ENCODE results near the gene PZP.
"Not testable (repeated sequence)": the region's sequence is repeated elsewhere in the genome, so short reads cannot be mapped to it uniquely, and the experiment has no call there.

PZP gene

DNA sequence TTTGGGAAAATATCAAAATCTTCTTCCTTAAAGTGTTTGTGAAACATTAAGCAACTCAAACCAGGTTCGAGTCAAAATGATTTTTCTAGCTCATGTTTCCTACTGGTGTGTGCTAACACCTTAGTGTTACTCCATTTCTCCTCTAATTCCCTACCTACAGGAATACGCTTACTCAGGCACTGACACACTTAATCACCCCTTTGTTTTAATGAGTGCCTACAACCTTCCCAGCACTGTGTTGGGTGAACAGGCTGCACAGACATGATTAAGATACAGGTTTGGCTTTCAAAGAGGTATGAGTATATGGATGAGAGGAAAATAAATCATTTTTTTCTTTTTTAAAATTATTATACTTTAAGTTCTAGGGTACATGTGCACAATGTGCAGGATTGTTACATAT lies 15.6 kb upstream of the PZP start:
- peaks cover 3% of the 10 kb centered on the region for H3K36me3 Mint-ChIP-seq
- H3K4me1 Mint-ChIP-seq, result no peaks in the 10 kb centered on the region
- no peak overlapping the region for H3K27ac Mint-ChIP-seq
- no peaks in the 10 kb centered on the region for H3K27me3 Mint-ChIP-seq
- no peak overlapping the region for H3K4me3 Mint-ChIP-seq
- no peaks in the 10 kb centered on the region for H3K9me3 Mint-ChIP-seq

DNA sequence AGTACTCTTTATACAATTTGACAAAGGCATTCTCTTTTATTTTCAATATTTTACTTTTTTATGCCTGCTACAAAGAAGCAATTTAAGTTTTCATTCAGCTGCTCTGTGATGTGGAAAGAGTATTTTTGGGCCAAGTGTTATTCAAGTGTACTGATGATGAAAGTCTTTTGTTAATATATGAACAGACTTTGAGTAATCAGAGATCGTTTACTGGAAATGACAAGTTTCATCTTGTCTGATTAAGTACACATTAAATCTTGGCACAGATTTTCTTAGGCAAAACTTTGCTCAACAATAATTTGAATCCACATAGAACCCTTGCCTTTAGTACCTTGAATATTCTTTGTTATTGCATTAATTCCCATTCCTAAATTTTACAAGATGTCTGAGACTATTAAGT lies 13.3 kb upstream of the PZP start:
- Mint-ChIP-seq H3K27me3 (no peaks in the 10 kb centered on the region), H3K4me1 (no peaks in the 10 kb centered on the region), H3K27ac (no peak overlapping the region), H3K4me3 (no peak overlapping the region), H3K36me3 (peaks cover 10% of the 10 kb centered on the region), H3K9me3 (no peaks in the 10 kb centered on the region)

DNA sequence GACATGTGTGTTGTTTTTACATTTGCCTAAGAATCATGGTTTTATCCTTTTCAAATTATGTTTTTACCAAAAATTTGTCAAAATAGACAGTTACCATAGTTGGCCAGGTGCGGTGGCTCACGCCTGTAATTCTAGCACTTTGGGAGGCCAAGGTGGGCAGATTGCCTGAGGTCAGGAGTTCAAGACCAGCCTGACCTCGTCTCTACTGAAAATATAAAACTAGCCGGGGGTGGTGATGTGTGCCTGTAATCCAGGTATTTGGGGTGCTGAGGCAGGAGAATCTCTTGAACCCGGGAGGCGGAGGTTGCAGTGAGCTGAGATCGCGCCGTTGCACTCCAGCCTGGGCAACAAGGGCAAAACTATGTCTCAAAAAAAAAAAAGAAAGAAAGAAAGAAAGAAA lies 12.8 kb upstream of the PZP start:
- not testable (repeated sequence) for H3K4me1 Mint-ChIP-seq, H3K27me3 Mint-ChIP-seq, H3K9me3 Mint-ChIP-seq, H3K4me3 Mint-ChIP-seq, H3K27ac Mint-ChIP-seq
- peaks cover 10% of the 10 kb centered on the region for H3K36me3 Mint-ChIP-seq

DNA sequence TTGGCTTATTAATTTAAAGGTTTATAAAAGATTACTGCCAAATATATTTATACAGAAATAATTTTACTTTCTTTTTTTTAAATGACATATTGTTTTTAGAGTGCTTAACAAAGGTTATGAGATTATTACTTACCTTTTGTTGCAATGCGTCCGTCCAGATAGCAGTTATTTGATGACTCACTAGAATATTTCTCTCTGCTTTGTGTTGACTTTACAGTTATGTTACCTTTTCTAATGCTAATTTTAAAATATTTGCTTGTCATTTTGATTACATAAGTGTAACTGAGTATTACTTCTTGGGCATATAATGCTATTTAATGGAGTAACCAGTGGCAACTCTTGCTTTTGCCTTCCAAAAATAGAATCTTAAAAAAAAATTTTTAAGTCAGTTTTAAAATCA lies 6.3 kb upstream of the PZP start:
- Mint-ChIP-seq H3K9me3 (peaks cover 6% of the 10 kb centered on the region), H3K4me3 (no peak overlapping the region), H3K4me1 (no peaks in the 10 kb centered on the region), H3K36me3 (peaks cover 11% of the 10 kb centered on the region), H3K27ac (no peak overlapping the region), H3K27me3 (no peaks in the 10 kb centered on the region)

DNA sequence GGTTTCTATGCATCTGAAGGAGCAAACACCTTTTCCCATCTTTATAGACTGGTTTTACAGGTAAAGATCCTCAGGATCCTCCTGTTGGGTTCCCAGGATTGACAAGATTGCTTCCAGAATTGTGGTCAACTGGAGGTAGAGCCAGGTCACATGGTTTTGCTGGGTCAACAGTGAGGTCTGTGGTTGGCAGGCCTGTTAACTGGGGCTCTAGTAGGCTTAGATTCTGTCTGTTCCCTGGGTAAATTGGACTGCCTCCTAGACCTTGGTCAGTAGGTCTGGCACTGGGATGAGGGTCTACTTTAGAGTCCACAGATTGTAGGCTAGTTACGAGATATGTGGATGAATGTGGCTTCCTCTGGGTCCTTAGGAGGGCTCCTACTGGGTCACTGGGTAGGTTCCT lies 3.5 kb upstream of the PZP start:
- H3K4me3 Mint-ChIP-seq, result no peak overlapping the region
- H3K27me3 Mint-ChIP-seq, result no peaks in the 10 kb centered on the region
- no peak overlapping the region for H3K27ac Mint-ChIP-seq
- H3K9me3 Mint-ChIP-seq, result peaks cover 6% of the 10 kb centered on the region
- no peaks in the 10 kb centered on the region for H3K4me1 Mint-ChIP-seq
- peaks cover 9% of the 10 kb centered on the region for H3K36me3 Mint-ChIP-seq

DNA sequence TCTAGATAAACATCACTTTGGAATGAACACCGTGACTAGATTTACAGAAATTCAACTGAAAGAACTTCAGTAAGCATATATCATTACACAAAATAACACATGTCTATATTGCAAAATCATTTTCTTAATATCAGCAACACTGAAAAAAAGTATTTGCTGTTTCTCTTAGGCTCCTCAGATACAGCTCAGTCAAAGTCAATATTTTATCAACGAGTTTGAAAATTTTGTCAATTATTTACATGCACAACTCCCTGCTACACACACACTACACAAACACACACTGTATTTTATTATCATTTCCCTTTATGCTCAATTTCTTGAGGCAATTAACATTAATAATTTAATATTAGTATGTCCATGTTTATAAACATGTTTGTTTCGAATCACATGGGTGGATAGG lies 3.8 kb downstream of the PZP start:
- Mint-ChIP-seq H3K4me3 (no peak overlapping the region), H3K36me3 (peaks cover 4% of the 10 kb centered on the region), H3K27me3 (no peaks in the 10 kb centered on the region), H3K4me1 (no peaks in the 10 kb centered on the region), H3K9me3 (no peaks in the 10 kb centered on the region), H3K27ac (no peak overlapping the region)

DNA sequence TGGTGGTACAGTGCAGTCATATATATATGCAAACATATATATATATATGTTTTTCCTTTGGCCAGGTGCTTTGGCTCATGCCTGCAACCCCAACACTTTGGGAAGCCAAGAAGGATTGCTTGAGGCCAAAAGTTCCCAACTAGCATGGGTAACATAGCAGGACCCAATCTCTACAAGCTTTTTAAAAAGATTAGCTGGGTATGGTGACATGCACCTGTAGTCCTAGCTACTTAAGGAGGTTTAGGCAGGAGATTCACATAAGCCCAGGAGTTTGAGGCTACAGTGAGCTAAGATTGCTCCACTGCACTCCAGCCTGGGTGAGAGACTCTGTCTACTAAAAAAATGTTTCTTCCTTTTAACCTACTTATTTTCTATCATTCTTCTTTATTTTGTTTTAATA lies 10.2 kb downstream of the PZP start:
- Mint-ChIP-seq H3K27me3 (no peaks in the 10 kb centered on the region), H3K4me3 (no peak overlapping the region), H3K9me3 (peaks cover 6% of the 10 kb centered on the region), H3K27ac (no peak overlapping the region), H3K4me1 (no peaks in the 10 kb centered on the region), H3K36me3 (peaks cover 4% of the 10 kb centered on the region)

DNA sequence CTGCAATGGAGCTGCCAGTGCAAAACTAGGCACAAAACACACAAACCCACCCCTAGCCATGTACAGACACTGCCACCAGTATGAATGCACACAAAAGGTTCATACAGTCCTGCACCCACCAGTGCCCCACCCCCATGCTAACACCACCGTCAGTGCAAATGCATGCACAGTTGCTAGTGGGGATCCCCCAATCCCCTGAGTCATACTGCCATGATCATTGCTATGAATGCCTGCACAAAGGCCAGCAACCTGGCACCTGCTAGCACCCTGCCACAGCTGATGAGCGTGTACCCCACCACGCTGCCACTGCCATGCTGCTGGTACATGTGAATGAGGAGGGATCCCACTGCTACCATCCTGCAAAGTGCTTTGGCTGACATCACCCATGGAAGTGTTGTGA lies 23.9 kb downstream of the PZP start:
- no peak overlapping the region for H3K4me3 Mint-ChIP-seq
- no peak overlapping the region for H3K27ac Mint-ChIP-seq
- peaks cover 31% of the 10 kb centered on the region for H3K36me3 Mint-ChIP-seq
- no peaks in the 10 kb centered on the region for H3K4me1 Mint-ChIP-seq
- H3K9me3 Mint-ChIP-seq, result peaks cover 16% of the 10 kb centered on the region
- H3K27me3 Mint-ChIP-seq, result no peaks in the 10 kb centered on the region

DNA sequence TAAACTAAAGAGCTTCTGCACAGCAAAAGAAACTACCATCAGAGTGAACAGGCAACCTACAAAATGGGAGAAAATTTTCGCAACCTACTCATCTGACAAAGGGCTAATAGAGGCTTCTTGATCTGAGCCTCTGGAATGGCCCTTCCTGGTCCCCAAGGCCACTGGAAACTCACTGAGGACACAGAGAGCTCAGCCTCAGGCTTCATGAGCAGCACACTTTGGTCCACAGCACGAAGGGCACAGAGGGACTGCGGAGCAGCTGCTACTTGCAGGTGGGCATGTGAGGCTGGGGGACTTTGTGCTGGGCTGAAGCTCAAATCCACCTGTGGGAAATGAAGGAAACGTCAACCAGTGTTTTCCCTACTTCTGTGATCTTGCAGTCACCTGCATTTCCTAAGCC lies 27.4 kb downstream of the PZP start:
- H3K4me1 Mint-ChIP-seq, result no peaks in the 10 kb centered on the region
- H3K4me3 Mint-ChIP-seq, result no peak overlapping the region
- H3K27ac Mint-ChIP-seq, result no peak overlapping the region
- H3K36me3 Mint-ChIP-seq, result peaks cover 21% of the 10 kb centered on the region
- H3K27me3 Mint-ChIP-seq, result no peaks in the 10 kb centered on the region
- H3K9me3 Mint-ChIP-seq, result peaks cover 5% of the 10 kb centered on the region

DNA sequence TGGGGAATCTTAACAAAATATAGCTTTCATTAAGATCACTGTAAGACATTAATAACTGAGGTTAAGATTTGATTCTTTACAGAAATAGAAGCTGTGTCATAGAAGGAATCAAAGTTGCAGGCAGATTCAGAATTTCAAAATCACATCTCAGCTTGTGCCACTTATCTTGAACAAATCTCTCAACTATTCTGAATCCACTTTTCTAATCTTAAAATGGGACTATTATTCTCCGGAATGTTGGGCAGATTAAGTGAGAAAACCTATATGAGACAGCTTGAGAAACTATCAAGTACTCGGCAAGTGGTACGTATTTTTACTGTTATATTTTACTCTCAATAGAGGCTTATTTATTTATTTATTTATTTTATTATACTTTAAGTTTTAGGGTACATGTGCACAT lies 28.4 kb downstream of the PZP start:
- Mint-ChIP-seq H3K27me3 (no peaks in the 10 kb centered on the region), H3K27ac (no peak overlapping the region), H3K36me3 (peaks cover 19% of the 10 kb centered on the region), H3K9me3 (peaks cover 6% of the 10 kb centered on the region), H3K4me3 (no peak overlapping the region), H3K4me1 (no peaks in the 10 kb centered on the region)

DNA sequence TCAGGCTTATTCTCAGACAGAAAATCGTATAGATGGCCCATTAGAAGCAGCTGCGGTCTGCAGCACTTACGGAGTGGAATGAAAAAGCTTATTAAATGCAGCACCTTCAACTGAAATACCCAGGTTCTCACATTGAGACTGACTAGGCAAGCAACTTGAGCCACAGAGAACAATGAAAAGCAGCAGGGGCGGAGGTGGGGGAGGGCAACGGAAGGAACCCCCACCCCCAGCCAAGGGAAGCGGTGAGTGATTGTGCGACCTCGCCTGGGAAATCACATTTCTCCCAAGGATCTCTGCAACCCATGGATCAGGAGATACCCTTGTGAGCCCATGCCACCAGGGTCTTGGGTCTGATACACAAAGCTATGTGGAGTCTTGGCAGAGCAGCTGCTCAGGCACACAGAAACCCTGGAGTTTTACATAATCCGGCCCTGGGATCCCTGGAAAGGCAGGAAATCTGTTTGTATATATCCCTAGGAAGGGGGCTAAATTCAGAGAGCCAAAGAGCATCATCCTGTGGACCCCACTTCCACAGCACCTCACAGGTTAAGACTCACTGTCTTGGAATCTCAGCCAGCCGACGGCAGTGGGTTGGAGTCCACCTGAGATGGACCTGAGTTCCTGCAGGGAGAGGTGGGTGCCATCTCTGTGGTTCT lies 38.1 kb downstream of the PZP start:
- Mint-ChIP-seq H3K4me1 (no peaks in the 10 kb centered on the region), H3K36me3 (peaks cover 27% of the 10 kb centered on the region), H3K27ac (no peak overlapping the region), H3K4me3 (no peak overlapping the region), H3K27me3 (no peaks in the 10 kb centered on the region), H3K9me3 (peaks cover 8% of the 10 kb centered on the region)

DNA sequence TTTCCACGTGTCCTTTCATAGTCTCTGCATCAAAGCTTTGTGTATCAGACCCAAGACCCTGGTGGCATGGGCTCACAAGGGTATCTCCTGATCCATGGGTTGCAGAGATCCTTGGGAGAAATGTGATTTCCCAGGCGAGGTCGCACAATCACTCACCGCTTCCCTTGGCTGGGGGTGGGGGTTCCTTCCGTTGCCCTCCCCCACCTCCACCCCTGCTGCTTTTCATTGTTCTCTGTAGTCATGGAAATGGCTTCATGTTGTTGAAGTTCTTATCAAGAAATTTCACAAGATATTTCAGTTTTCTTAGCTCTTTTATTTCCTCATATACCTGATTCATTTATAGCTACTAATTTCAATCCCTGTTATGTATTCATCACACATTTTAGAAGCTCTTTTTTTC lies 40.9 kb downstream of the PZP start:
- peaks cover 27% of the 10 kb centered on the region for H3K36me3 Mint-ChIP-seq
- H3K27me3 Mint-ChIP-seq, H3K27ac Mint-ChIP-seq, H3K9me3 Mint-ChIP-seq, H3K4me3 Mint-ChIP-seq, H3K4me1 Mint-ChIP-seq: not testable (repeated sequence)

DNA sequence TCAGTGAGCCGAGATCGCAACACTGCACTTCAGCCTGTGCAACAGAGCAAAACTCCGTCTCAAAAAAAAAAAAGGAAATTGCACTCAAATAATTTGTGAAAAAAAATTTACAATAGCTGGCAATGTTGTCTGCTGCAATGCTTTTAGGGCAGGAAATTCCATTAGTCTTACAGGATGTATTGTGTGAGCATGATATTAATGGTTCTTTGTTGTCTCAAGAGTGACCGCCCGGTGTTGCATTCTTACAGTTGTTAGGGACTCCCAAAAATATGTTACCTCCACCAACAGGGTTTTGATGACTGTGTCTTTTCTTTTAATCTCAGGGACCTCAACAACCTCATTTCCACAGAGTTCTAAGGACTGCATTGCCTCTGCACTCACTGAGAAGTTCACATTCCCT lies 44.8 kb downstream of the PZP start:
- Mint-ChIP-seq H3K36me3 (peaks cover 18% of the 10 kb centered on the region), H3K9me3 (peaks cover 5% of the 10 kb centered on the region), H3K27me3 (no peaks in the 10 kb centered on the region), H3K4me3 (no peak overlapping the region), H3K27ac (no peak overlapping the region), H3K4me1 (no peaks in the 10 kb centered on the region)

DNA sequence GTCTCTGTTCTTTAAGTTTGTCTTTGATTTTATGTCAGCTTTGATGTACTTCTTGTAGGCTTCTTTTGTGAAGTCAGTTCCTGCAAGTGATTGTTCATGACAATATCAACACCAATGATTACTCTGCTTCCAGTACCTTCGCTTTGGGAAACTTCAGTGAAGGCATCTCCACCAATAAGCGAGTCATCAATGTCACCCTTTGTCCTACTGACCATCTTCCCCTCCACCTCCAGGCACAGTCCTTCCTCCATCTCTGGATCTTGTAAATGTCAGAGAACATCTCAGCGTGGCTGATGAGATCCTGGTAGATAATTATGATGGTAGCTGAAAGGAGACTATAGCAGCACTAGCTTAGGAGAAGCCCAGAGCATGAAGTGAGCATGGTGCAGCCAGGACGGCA lies 52.1 kb downstream of the PZP start:
- Mint-ChIP-seq H3K36me3 (peaks cover 31% of the 10 kb centered on the region), H3K9me3 (no peaks in the 10 kb centered on the region), H3K4me1 (no peaks in the 10 kb centered on the region), H3K27ac (no peak overlapping the region), H3K4me3 (no peak overlapping the region), H3K27me3 (no peaks in the 10 kb centered on the region)

DNA sequence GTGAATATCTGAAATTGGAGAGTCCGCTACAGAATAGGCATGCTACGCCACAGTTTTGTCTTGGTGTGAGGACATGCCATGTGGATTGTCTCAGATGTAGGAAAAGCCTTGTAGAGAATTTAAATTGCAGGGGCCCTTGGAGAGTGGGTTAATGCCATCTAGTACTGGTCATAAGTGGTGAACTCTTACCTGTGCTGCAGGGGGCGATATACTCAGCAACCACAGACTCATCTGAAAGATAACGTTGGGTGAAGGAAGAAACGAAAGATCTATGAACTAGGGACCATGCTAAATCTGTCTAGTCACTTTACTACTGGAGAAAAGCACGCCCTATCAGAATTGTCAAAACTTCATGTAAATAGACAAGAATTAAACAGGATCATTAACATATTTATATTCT lies 58.8 kb downstream of the PZP start:
- no peak overlapping the region for H3K4me3 Mint-ChIP-seq
- no peak overlapping the region for H3K27ac Mint-ChIP-seq
- peaks cover 44% of the 10 kb centered on the region for H3K36me3 Mint-ChIP-seq
- H3K9me3 Mint-ChIP-seq, result peaks cover 19% of the 10 kb centered on the region
- H3K4me1 Mint-ChIP-seq, result peaks cover 8% of the 10 kb centered on the region
- no peaks in the 10 kb centered on the region for H3K27me3 Mint-ChIP-seq

DNA sequence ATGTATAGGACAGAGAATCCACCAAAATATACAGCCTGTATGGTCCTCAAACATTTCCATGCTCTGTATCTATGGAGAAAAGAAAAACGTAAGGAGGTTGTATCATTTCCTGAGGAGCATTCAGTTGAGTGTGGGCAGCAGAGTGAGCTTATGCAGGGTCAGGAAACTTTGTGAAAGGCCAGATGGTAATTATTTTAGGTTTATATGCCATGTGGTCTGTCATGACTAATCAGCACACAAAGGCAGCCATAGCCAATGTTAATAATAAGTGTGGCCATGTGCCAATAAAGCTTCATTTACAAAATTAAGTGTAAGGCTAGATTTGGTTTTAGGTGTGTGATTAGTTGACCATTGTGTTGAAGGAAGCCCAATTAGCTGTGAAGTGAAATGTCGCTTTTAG lies 59.3 kb downstream of the PZP start:
- peaks cover 8% of the 10 kb centered on the region for H3K4me1 Mint-ChIP-seq
- no peak overlapping the region for H3K27ac Mint-ChIP-seq
- no peak overlapping the region for H3K4me3 Mint-ChIP-seq
- no peaks in the 10 kb centered on the region for H3K27me3 Mint-ChIP-seq
- peaks cover 44% of the 10 kb centered on the region for H3K36me3 Mint-ChIP-seq
- H3K9me3 Mint-ChIP-seq, result peaks cover 24% of the 10 kb centered on the region

DNA sequence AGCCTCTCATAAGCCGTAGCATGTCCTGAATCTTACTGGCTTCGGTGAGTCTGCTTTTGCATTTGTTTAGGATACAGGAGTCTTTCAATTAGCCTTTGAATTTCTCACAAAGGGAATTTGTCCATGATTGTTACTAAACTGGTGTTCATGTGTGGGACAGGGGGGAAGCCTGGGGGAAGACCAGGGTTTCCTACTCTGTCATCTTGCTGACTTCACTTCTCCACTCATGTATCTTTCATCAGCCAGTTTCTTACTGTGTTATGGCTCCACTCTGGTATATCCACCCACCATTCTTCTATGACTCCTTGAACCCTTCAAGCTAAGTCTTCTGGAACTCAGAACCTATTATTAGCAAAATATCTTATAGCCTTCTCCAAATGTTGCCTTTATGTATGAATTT lies 60.7 kb downstream of the PZP start:
- no peak overlapping the region for H3K4me3 Mint-ChIP-seq
- no peaks in the 10 kb centered on the region for H3K27me3 Mint-ChIP-seq
- H3K4me1 Mint-ChIP-seq, result peaks cover 8% of the 10 kb centered on the region
- peak overlapping the region; percentile 23 for H3K27ac Mint-ChIP-seq
- H3K36me3 Mint-ChIP-seq, result peaks cover 43% of the 10 kb centered on the region
- H3K9me3 Mint-ChIP-seq, result peaks cover 31% of the 10 kb centered on the region
